Hepatocyte (in vitro differentiated cells): ENCODE data around the gene TXLNG.

Experiments used
- EZH2 ChIP-seq: fragments of 200-600 bp; sonication (generic); IDR thresholded peaks from 2 replicates; pipeline ENCODE4 v1.6.1; 2016; ENCODE audit warnings: antibody characterized with exemption, mild to moderate bottlenecking, borderline replicate concordance
- EZH2phosphoT487 ChIP-seq: fragments of 200-600 bp; sonication (generic); IDR thresholded peaks from one replicate; pipeline ENCODE4 v1.6.1; 2018; ENCODE audit warnings: antibody characterized with exemption, mild to moderate bottlenecking, low read depth, moderate library complexity; ENCODE audit not compliant: unreplicated experiment, severe bottlenecking
- TF ChIP-seq, protein P1 (sequence below): fragments of 200-600 bp; sonication (generic); IDR thresholded peaks from 2 replicates; pipeline ENCODE4 v1.5.1; 2016; ENCODE audit warnings: antibody characterized with exemption, mild to moderate bottlenecking; ENCODE audit not compliant: poor library complexity

DNA sequence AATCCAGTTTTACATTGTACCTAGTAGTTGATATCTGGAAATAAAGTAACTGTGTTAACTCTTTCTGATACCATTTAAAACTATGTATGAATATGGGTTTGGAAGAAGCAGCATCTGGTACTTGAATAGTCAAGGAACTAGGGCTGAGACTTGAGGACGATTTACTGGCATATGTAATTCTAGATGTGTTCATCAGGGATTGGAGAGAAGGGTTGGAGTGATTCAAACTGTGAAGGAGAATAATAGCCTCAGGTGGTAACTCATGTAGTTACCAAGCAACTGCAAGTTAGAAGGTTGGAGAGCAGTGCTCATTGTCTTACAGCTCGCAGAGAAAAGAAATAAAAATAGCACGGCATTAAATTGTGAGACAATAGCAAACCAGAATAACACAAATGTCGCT is 29.5 kb upstream of the TXLNG start:
- TF ChIP-seq EZH2 (no peak), EZH2phosphoT487 (no peak)
- TF ChIP-seq, protein P1, sequence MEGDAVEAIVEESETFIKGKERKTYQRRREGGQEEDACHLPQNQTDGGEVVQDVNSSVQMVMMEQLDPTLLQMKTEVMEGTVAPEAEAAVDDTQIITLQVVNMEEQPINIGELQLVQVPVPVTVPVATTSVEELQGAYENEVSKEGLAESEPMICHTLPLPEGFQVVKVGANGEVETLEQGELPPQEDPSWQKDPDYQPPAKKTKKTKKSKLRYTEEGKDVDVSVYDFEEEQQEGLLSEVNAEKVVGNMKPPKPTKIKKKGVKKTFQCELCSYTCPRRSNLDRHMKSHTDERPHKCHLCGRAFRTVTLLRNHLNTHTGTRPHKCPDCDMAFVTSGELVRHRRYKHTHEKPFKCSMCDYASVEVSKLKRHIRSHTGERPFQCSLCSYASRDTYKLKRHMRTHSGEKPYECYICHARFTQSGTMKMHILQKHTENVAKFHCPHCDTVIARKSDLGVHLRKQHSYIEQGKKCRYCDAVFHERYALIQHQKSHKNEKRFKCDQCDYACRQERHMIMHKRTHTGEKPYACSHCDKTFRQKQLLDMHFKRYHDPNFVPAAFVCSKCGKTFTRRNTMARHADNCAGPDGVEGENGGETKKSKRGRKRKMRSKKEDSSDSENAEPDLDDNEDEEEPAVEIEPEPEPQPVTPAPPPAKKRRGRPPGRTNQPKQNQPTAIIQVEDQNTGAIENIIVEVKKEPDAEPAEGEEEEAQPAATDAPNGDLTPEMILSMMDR = no peak
